ENCODE data around the gene C10orf90.

The C10orf90 gene

GRCh38 chr10:126425489-126426065 lies 244.9 kb downstream of the C10orf90 start:
- no peak for DNase-seq (ENCODE audit: low read depth in 2 of 2)

GRCh38 chr10:126425032-126425431 lies 245.5 kb downstream of the C10orf90 start:
- no peak for DNase-seq (ENCODE audit: low read depth in 2 of 2)

GRCh38 chr10:126423732-126424491 lies 246.6 kb downstream of the C10orf90 start:
- DNase-seq (ENCODE audit: low read depth in 2 of 2) = no peak

- DNase-seq (ENCODE audit: low read depth in 2 of 2) = no peak
Observed at GRCh38 chr10:126422567-126422966, 247.9 kb downstream of the C10orf90 start.

- no peak for DNase-seq (ENCODE audit: low read depth in 2 of 2)
Observed at GRCh38 chr10:126421756-126422256, 248.7 kb downstream of the C10orf90 start.

- no peak for DNase-seq (ENCODE audit: low read depth in 2 of 2)
Observed at GRCh38 chr10:126420567-126421300, 249.8 kb downstream of the C10orf90 start.

- DNase-seq (ENCODE audit: low read depth in 2 of 2) = no peak
Observed at GRCh38 chr10:126417220-126417825, 253.2 kb downstream of the C10orf90 start.

- DNase-seq (ENCODE audit: low read depth in 2 of 2) = no peak
Observed at GRCh38 chr10:126409821-126410220, 260.7 kb downstream of the C10orf90 start.

- DNase-seq (ENCODE audit: low read depth in 2 of 2) = no peak
Observed at GRCh38 chr10:126408953-126409641, 261.4 kb downstream of the C10orf90 start.

- DNase-seq (ENCODE audit: low read depth in 2 of 2) = no peak
Observed at GRCh38 chr10:126407831-126408230, 262.7 kb downstream of the C10orf90 start.

- DNase-seq (ENCODE audit: low read depth in 2 of 2) = no peak
Observed at GRCh38 chr10:126405239-126405775, 265.2 kb downstream of the C10orf90 start.

GRCh38 chr10:126402721-126403695 lies 267.5 kb downstream of the C10orf90 start:
- no peak for DNase-seq (ENCODE audit: low read depth in 2 of 2)

- no peak for DNase-seq (ENCODE audit: low read depth in 2 of 2)
Observed at GRCh38 chr10:126400641-126401040, 269.9 kb downstream of the C10orf90 start.

- no peak for DNase-seq (ENCODE audit: low read depth in 2 of 2)
Observed at GRCh38 chr10:126398924-126399323, 271.6 kb downstream of the C10orf90 start.

GRCh38 chr10:126398383-126398743 lies 272.1 kb downstream of the C10orf90 start:
- DNase-seq (ENCODE audit: low read depth in 2 of 2) = no peak

- no peak for DNase-seq (ENCODE audit: low read depth in 2 of 2)
Observed at GRCh38 chr10:126397640-126398382, 272.7 kb downstream of the C10orf90 start.

GRCh38 chr10:126397156-126397555 lies 273.3 kb downstream of the C10orf90 start:
- DNase-seq (ENCODE audit: low read depth in 2 of 2) = no peak

GRCh38 chr10:126394948-126395347 lies 275.5 kb downstream of the C10orf90 start:
- DNase-seq (ENCODE audit: low read depth in 2 of 2) = no peak

GRCh38 chr10:126393076-126393475 lies 277.4 kb downstream of the C10orf90 start:
- DNase-seq (ENCODE audit: low read depth in 2 of 2) = no peak
